T1000 (cell line): ENCODE results near the gene ARHGEF17.
A peak's percentile ranks its signal among the peaks of the same experiment; 100 is the strongest.
"Not testable (repeated sequence)": the region's sequence is repeated elsewhere in the genome, so short reads cannot be mapped to it uniquely, and the experiment has no call there.

Experiments
- DNase-seq: peaks from one replicate; lab custom pipeline; 2025; ENCODE audit warnings: mixed read lengths; lab: John Stamatoyannopoulos, UW

The ARHGEF17 gene

GRCh38 chr11:73271936-73272679 lies 36.0 kb upstream of the ARHGEF17 start, which contains the start of gene P2RY6:
P2RY6 (plus strand) TSS chr11:73272338; CDS start chr11:73296519, 24,181 bp downstream.
- DNase-seq, result peak; percentile 54

DNA sequence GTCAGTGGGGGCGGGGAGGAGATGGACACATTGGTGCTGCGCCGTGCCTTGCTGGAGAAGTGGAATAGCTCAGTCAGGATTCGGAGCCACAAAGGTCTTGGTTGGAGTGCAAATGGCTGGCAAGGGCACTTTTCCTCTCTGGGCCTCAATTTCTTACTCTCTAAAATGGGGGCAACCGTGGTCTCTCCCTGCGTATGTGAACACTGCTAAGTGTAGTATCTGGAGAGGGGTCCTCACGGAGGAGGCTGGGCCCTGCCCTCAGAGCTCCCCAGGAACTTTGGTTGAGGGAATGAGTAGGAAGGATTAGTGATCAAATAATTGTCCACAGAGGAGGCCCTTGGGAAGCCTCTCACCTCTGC lies 35.4 kb upstream of the ARHGEF17 start:
- no peak for DNase-seq

GRCh38 chr11:73273222-73273895 lies 34.7 kb upstream of the ARHGEF17 start:
- no peak for DNase-seq

GRCh38 chr11:73274191-73274590 lies 33.9 kb upstream of the ARHGEF17 start:
- not testable (repeated sequence) for DNase-seq

- no peak for DNase-seq
Observed at GRCh38 chr11:73274722-73275380, 33.2 kb upstream of the ARHGEF17 start.

DNA sequence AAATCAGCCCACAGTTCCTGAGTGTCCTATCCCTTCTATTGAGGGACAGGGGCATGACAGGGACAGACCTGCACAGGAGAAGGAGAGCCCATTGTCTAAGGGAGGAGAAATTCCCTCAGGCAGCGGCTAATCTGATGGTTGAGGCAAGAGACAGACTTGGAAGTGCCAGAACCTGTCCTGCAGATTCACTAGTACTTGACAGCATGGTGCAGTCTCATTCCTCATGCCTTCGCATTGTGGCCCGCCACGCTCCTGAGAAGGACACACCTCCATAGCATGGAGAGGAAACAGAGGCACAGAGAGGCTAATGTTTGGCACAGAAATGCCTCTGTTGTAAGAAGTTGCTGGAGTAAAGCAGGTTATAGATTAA lies 32.7 kb upstream of the ARHGEF17 start:
- DNase-seq, result no peak

DNA sequence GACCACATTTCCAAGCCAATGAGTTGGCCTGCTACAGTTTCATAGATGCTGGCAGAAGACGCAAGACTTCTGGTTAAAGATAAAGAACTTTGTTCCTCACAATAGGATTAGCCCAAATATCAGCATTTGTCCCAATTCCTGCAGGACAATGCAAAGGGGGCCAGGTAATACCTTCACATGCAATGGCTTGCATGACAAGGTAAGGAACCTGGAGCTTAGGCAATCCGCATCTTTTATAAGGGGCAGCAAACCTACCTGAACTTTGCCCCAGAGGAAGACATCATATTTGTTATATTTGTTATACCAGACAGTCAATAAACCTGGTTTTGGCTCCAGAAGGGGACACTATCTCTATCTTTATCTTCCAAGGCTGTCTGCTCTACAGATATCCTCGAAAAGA lies 30.6 kb upstream of the ARHGEF17 start:
- DNase-seq, result no peak

- DNase-seq, result no peak
Observed at GRCh38 chr11:73280626-73281025, 27.4 kb upstream of the ARHGEF17 start.

DNA sequence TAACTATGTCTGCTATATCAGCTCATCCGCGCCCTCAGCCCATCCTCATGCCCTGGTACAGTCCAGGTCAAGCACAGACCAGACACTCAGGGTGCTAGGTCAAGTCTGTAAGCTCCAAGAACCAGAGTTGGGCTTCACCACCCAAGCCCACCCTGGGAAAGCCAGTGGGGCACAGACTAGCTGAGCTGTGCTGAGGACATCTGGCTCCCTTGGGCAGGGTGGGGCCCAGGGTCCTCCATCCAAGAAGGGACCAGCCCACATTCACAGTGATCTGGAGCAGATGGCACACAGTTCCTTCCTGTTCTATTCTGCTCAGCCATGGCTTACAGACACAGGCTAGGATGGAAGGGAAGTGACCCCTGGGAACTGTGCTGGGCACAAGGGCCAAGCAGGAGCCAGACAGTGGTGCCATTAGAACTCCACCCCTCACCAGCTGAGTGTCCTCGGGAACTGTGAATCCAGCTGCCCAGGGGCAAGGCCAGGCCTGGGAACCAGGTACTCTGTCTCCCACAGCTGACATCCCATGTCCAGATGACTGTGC lies 26.8 kb upstream of the ARHGEF17 start:
- DNase-seq, result no peak

GRCh38 chr11:73281796-73282660 lies 26.0 kb upstream of the ARHGEF17 start:
- DNase-seq, result no peak

DNA sequence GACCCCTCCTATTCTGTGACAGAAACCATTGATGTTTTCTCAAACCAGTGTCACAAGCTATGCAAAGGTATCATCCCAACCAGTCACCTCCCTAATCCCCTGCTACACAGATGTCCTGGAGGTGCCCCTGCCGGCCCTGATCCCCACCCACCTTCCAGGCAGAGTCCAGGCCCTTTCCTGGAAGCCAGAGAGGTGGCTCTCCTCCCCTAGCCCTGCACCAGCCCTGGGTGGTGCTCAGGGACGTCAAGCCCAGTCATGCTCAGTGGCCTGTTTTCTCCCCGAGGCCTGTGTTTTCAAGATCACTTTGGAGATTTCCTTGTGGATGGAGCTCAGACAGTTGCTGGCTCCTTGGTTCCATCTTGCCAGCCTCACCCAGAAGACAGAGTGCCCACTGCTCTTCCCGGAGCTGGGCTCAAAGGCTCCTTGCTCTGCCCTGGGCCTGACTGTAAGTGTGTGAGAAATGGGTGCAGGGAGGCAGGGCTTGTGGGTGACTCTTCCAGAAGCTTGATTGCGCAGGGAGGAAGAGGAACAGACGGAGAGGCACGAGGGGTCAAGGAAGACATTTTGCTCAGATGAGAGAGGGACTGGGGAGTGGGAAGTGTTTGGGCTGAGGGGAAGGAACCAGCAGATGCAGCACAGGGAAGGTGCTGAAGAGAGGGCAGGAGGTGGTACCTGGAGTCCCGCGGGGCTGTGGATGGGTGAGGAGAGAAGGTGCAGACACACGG lies 24.6 kb upstream of the ARHGEF17 start:
- DNase-seq, result no peak

- no peak for DNase-seq
Observed at GRCh38 chr11:73284106-73284505, 24.0 kb upstream of the ARHGEF17 start.

DNA sequence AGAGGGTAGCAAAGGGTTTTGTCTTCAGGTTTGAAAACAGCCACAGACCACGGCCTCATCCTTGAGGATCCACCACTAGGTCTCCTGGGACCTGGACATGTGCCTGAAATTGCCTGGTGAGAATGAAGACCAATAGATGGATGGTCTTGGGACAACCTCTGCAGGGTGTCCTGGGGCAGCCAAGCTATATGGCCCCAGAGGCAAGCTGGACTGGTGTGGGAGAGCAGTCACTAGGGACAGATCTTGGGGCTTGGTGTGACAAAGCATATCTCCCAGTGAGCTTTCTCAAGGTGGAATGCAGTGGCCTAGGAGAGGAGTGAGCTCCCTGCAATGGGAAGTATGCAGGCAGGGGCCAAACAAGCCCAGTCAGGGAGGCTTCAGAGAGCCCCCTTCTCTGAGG lies 22.4 kb upstream of the ARHGEF17 start:
- no peak for DNase-seq

DNA sequence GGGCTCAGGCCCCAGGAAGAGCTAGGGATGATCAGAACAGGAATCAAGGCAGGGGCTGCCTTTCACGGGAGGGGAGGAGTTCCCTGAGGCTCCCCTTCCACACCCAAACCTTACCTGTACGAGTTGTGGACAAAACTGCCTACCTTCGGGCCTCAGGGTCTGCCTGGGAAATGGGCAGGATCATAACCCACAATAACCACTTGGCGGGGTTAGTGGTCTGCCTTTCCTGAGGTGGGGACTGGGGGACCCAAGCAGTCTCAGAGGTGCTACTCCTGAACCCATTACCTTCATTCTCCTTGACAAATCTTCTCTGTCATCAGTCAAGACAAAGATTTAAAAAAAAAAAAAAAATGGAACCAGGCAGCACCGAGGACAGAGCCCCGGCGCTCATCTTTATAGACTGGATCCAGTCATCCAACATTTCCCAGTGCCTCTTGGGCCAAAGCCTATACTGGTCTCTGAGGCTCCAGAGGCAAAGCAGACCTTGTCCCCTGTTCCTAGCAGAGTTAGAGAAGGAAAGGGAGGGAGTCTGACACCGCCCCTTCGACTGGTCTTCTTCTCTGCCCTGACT lies 21.8 kb upstream of the ARHGEF17 start:
- DNase-seq, result no peak

DNA sequence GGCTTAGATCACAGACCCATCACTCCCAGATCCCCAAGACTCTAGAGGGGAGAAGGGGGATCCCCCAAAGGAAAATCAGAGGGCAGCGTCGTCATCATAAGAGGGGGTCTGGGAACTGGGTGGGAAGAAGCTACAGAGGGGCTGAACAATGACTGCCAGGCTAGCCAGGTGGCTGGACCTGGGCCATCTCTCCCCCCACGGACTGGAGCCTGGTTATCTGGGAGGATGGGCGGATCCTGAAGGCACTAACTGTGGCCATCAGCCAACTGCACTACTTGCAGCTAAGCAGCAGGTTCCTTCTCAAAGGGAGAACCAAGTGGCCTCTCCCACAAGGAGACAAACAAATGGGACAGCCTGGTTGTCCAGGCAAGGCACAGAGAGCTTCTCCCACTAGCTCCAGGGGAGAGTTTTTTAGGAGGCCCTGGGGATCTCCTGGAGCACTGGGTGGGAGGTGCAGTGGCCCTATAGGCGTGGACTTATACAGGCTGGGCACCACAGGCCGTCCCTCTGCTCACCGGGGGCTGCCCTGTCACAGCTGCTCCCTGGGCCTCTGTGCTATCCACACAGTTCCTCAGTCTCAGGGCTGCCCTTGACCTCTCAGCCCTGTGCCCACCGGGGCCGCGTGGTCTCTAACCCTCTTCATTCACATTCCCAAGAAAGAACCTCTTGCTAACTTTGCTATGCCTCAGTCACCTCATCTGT lies 20.5 kb upstream of the ARHGEF17 start:
- DNase-seq, result no peak

DNA sequence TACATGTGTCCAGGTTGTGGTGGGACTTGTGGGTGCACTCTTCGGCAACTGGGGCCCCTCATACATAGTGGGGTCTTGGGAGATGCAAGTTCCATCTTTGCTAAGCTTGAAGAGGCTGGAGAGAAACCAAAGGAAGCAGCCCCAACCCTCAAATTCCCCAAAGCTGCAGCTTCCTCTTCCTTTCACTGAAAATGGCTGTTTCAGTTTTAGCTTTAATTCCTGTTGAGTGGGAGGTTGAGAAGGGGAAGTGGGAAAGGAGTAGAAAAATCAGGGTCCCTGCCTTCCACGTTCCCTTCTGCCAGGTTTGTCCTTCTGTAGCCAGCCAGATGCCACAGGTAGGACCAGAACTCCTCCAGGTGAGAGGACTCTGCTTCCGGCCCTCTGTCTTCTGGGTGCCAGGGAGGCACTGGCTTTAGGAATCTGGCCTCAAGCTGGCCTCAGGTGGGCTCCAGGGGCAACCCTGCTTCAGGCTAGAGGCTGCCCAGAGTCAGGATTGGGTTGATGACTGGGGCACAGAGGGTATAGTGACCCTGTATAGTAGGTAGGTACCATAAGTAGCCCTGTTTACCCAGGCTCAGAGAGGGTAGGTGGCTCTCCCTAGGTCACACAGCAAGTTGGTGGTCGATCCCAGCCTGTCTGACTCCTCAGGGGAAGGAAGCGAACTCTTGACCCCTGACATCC lies 19.7 kb upstream of the ARHGEF17 start:
- DNase-seq, result no peak

DNA sequence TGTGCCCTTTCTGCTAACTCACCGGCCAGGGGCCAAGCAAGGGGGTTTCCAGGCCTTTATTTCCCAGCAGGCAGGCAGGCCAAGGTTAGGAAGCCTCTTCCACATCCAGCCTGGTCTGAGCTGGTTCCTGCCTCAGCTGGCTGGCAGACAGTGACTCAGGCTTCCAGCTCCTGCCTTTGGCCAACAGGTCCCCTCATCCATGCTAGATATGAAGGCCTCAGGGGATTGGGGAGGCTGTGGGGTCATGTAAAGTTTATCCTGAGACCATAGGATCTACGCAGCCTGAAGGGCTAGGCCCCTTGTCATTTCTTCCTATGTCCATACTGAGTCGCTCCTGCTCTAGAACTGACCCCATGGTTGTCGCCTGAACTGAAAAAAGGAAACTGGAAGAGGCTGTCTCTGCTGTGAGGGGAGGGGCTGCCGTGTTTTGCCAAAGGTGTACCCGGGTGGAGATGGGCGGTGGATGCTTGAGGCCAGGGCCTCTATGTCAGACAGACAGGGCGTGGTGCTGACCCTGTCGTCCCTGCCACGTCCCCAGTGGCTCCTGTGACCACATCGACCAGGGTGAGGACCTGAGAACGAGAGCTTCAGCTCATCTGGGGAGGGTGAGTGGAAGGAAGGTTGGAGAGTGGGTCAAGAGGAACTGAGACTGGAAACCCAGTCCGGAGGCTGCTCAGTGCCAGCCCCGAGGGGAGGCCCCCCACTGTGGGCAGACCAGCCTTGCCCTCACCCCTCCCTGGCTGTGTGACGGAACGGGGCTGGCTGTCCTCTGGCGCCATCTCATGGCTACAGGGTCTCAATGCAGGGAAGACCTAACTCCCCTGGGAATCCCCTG lies 19.0 kb upstream of the ARHGEF17 start:
- peak; percentile 80 for DNase-seq

DNA sequence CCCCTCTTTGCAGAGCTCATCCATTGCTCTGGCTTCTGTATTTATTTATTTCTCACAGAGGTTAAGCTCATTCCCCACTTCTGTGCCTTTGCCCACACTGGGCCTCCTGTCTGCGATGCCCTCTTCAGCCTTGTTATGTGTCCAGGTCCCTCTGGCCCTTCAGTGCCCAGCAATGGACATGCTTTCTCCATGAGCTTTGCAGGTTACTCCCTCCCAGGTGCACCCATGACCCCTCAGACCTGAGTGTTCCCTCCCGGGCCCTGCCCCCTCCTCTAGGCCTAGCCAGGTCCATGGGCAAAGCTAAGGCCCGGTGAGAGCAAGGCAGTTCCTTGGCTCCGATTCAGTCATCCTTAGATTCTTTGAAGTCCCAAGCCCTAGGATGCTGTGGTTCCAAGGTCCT lies 17.5 kb upstream of the ARHGEF17 start:
- DNase-seq, result no peak

DNA sequence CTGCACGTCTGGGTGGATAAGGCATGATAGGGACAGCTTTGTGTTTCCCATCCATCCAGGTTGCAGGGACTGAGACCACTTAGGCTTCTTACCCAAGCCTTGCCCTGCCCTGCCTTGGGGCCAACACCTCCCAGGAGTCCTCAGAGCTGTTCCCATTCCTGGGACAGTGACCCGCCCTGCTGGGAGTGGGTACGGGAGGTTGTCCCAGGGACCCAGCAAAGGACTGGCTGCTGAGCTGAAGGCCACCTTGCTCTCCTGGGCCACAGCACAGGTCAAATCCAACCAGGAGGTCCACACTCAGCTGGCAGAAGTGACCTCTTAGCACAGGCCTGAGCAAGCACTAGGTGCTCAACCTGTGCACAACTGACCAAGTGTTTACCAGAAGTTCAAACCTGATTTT lies 16.9 kb upstream of the ARHGEF17 start:
- DNase-seq, result no peak
